GM23338 (cell line): ENCODE measurements around the gene SELPLG. TPM values are rescaled to one million over a fixed set of nuclear protein-coding genes. Genes with fewer than 3 reads are reported as not detected.
A peak's percentile ranks its signal among the peaks of the same experiment; 100 is the strongest.

Experiments used
- ATAC-seq: fragments of 200-7000 bp; cut with Tn5 transposase; 3 replicates; pipeline ENCODE4 v1.9.1; 2020
- DNase-seq: peaks from one replicate; pipeline ENCODE4 v3.0.0-alpha.2; 2015; ENCODE audit warnings: low spot score
- H2AFZ ChIP-seq: fragments of 200-600 bp; sonication (generic); 2 replicates; pipeline ENCODE4 v1.8.0; 2016; ENCODE audit warnings: antibody characterized with exemption, mild to moderate bottlenecking, moderate library complexity
- H3F3A ChIP-seq: fragments of 200-600 bp; sonication (generic); replicated peaks from 2 replicates; pipeline ENCODE4 v1.8.0; 2017; ENCODE audit warnings: antibody characterized with exemption, mixed run types, low read depth
- H3K27ac ChIP-seq: fragments of 200-600 bp; sonication (generic); 2 replicates; pipeline ENCODE4 v1.6.1; 2016; ENCODE audit warnings: low read depth
- H3K27me3 ChIP-seq: fragments of 200-600 bp; sonication (generic); 2 replicates; pipeline ENCODE4 v1.8.0; 2016; ENCODE audit warnings: mild to moderate bottlenecking, mixed run types, moderate library complexity; ENCODE audit not compliant: insufficient read depth
- H3K36me3 ChIP-seq: fragments of 200-600 bp; sonication (generic); 2 replicates; pipeline ENCODE4 v1.8.0; 2016; ENCODE audit warnings: mild to moderate bottlenecking; ENCODE audit not compliant: insufficient read depth
- H3K4me1 ChIP-seq: fragments of 200-600 bp; sonication (generic); 2 replicates; pipeline ENCODE4 v1.8.0; 2016; ENCODE audit warnings: mild to moderate bottlenecking, moderate library complexity; ENCODE audit not compliant: insufficient read depth
- H3K4me2 ChIP-seq: fragments of 200-600 bp; sonication (generic); 2 replicates; pipeline ENCODE4 v1.7.1; 2017; ENCODE audit warnings: mixed run types
- H3K4me3 ChIP-seq: fragments of 200-600 bp; sonication (generic); 2 replicates; pipeline ENCODE4 v1.6.1; 2016; ENCODE audit warnings: mixed run types
- H3K79me2 ChIP-seq: fragments of 200-600 bp; sonication (generic); replicated peaks from 2 replicates; pipeline ENCODE4 v1.8.0; 2017; ENCODE audit warnings: mild to moderate bottlenecking; ENCODE audit not compliant: insufficient read depth
- H3K9me2 ChIP-seq: fragments of 200-600 bp; sonication (generic); 2 replicates; pipeline ENCODE4 v1.8.0; 2017; ENCODE audit not compliant: insufficient read depth
- H4K20me1 ChIP-seq: fragments of 200-600 bp; sonication (generic); replicated peaks from 2 replicates; pipeline ENCODE4 v1.8.0; 2017; ENCODE audit warnings: mild to moderate bottlenecking; ENCODE audit not compliant: insufficient read depth
- H3K27ac Mint-ChIP-seq: 2 replicates; pipeline ENCODE4 v1.8.0; 2020; ENCODE audit warnings: inconsistent platforms, mild to moderate bottlenecking, moderate library complexity, mixed read lengths
- H3K27me3 Mint-ChIP-seq: 3 replicates; pipeline ENCODE4 v1.8.0; 2022; ENCODE audit warnings: low read depth, mild to moderate bottlenecking, moderate library complexity, mixed read lengths, inconsistent platforms; ENCODE audit not compliant: insufficient read depth, poor library complexity
- H3K36me3 Mint-ChIP-seq: 3 replicates; pipeline ENCODE4 v1.8.0; 2021; ENCODE audit warnings: low read depth, mild to moderate bottlenecking, inconsistent platforms, moderate library complexity, mixed read lengths
- H3K4me1 Mint-ChIP-seq: 3 replicates; pipeline ENCODE4 v1.8.0; 2020; ENCODE audit warnings: mild to moderate bottlenecking, inconsistent platforms, mixed read lengths
- H3K4me3 Mint-ChIP-seq: 3 replicates; pipeline ENCODE4 v1.8.0; 2021; ENCODE audit warnings: moderate library complexity, mild to moderate bottlenecking, inconsistent platforms, mixed read lengths
- H3K9me3 Mint-ChIP-seq: 3 replicates; pipeline ENCODE4 v1.8.0; 2020; ENCODE audit warnings: moderate library complexity, mild to moderate bottlenecking, inconsistent platforms, mixed read lengths
- CREB1 ChIP-seq: fragments of 250-450 bp; sonication (Bioruptor Pico); IDR thresholded peaks from 2 replicates; pipeline ENCODE4 v1.5.0; 2020; ENCODE audit warnings: low read depth, mild to moderate bottlenecking, moderate library complexity
- EZH2 ChIP-seq: fragments of 200-600 bp; sonication (generic); IDR thresholded peaks from one replicate; pipeline ENCODE4 v1.8.0; 2017; ENCODE audit warnings: antibody characterized with exemption, mild to moderate bottlenecking, low read depth; ENCODE audit not compliant: unreplicated experiment
- EZH2phosphoT487 ChIP-seq: fragments of 200-600 bp; sonication (generic); IDR thresholded peaks from one replicate; pipeline ENCODE4 v1.8.1; 2018; ENCODE audit warnings: antibody characterized with exemption; ENCODE audit not compliant: unreplicated experiment
- JUNB ChIP-seq: IDR thresholded peaks from one replicate; pipeline ENCODE4 v1.6.1; 2016; ENCODE audit warnings: antibody characterized with exemption; ENCODE audit not compliant: unreplicated experiment
- NANOG ChIP-seq: IDR thresholded peaks from 2 replicates; pipeline ENCODE4 v1.6.1; 2016; ENCODE audit warnings: antibody characterized with exemption, borderline replicate concordance
- POLR2AphosphoS5 ChIP-seq: IDR thresholded peaks from 2 replicates; pipeline ENCODE4 v1.6.1; 2016; ENCODE audit warnings: antibody characterized with exemption, low read depth
- STAT1 ChIP-seq: IDR thresholded peaks from one replicate; pipeline ENCODE4 v1.6.1; 2016; ENCODE audit warnings: antibody characterized with exemption; ENCODE audit not compliant: unreplicated experiment
- ZNF114 ChIP-seq: fragments of 250-450 bp; sonication (Bioruptor Pico); IDR thresholded peaks from 2 replicates; pipeline ENCODE4 v1.5.0; 2020; ENCODE audit warnings: mild to moderate bottlenecking, moderate library complexity
- ZNF331 ChIP-seq: fragments of 250-450 bp; sonication (Bioruptor Pico); IDR thresholded peaks from 2 replicates; pipeline ENCODE4 v1.5.0; 2020; ENCODE audit warnings: low read depth, mild to moderate bottlenecking, moderate library complexity
- polyA plus RNA-seq: library from polyadenylated mRNA; unstranded; fragments of >200 nt; fragmentation: Nextera tagmentation; extraction: Ambion mirVana; gene quantifications from 2 replicates; pipeline ENCODE4 v1.2.1, GENCODE V29; 2016
- total RNA-seq: library from RNA; depleted of rRNA; stranded (reverse); fragments of >200 nt; shearing (Covaris generic); gene quantifications from 2 replicates; pipeline ENCODE4 v1.2.3, GENCODE V29; 2014
- TF ChIP-seq, protein P1 (sequence below): fragments of 250-450 bp; sonication (Bioruptor Pico); IDR thresholded peaks from 2 replicates; pipeline ENCODE4 v1.5.0; 2020; ENCODE audit warnings: mild to moderate bottlenecking, moderate library complexity
- TF ChIP-seq, protein P2 (sequence below): IDR thresholded peaks from 2 replicates; pipeline ENCODE4 v1.6.1; 2016; ENCODE audit warnings: antibody characterized with exemption
- TF ChIP-seq, protein P3 (sequence below), 2 experiments: fragments of 200-600 bp in 1 of 2; sonication (generic) in 1 of 2; conservative IDR thresholded peaks; 2 replicates each; pipeline versions ENCODE4 v1.5.1 to v1.6.1; 2016 to 2017; ENCODE audit warnings: antibody characterized with exemption in 2 of 2, low read depth in 2 of 2, mild to moderate bottlenecking in 2 of 2, moderate library complexity in 1 of 2
- TF ChIP-seq, protein P4 (sequence below): IDR thresholded peaks from one replicate; pipeline ENCODE4 v1.6.1; 2018; ENCODE audit warnings: antibody characterized with exemption; ENCODE audit not compliant: unreplicated experiment

Gene SELPLG
- total and polyA plus RNA-seq, 2 experiments from 2014 or later = 0.16 to 0.56 TPM

DNA sequence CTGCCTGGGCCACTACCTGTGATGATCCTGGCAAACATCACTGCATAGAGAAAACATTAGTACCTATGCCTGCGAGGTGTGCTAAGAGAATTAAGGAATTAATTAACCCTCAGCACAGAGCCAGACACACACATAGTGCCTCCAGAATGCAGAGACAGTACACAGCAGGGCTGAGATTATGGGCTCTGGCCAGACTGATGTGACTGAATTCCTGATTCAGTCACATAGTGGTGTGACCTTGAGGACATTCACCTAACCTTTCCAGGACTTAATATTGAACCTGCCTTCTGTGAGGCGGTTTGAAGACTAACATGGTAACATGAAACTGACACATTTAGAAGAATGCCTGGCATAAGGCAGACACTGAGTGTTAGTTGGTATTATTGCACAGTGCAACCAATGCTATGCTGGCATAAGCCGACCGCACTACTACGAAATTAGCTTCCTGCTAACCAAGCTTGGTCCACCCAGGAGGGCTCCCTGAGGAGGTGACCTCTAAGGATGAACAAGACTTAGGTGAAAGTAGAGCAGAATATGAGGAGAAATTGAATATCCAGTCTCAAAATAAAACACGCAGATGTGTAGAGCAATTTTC, 32.0 kb upstream of the SELPLG start:
- H3K4me2 ChIP-seq = no peak overlapping the region

More for the DNA sequence above, 32.0 kb upstream of the SELPLG start:
- Histone ChIP-seq H4K20me1 (peaks cover 6% of the 10 kb centered on the region), H3K9me2 (no peaks in the 10 kb centered on the region), H3K79me2 (peaks cover 8% of the 10 kb centered on the region; the same call in 1 of the 2 replicates), H3F3A (no peaks in the 10 kb centered on the region), H3K27me3 (no peaks in the 10 kb centered on the region), H2AFZ (no peak overlapping the region), H3K27ac (peak overlapping the region; percentile 24; the same call in 1 of the 2 replicates), H3K4me3 (no peak overlapping the region), H3K36me3 (no peaks in the 10 kb centered on the region), H3K4me1 (no peaks in the 10 kb centered on the region; the same call in 1 of the 2 replicates)
- no peak for DNase-seq
- Mint-ChIP-seq H3K9me3 (no peaks in the 10 kb centered on the region), H3K4me1 (peaks cover 26% of the 10 kb centered on the region), H3K36me3 (no peaks in the 10 kb centered on the region), H3K27me3 (peaks cover 7% of the 10 kb centered on the region), H3K4me3 (no peak overlapping the region), H3K27ac (peak overlapping the region; percentile 73; the same call in 1 of the 2 replicates)
- TF ChIP-seq, protein P1, sequence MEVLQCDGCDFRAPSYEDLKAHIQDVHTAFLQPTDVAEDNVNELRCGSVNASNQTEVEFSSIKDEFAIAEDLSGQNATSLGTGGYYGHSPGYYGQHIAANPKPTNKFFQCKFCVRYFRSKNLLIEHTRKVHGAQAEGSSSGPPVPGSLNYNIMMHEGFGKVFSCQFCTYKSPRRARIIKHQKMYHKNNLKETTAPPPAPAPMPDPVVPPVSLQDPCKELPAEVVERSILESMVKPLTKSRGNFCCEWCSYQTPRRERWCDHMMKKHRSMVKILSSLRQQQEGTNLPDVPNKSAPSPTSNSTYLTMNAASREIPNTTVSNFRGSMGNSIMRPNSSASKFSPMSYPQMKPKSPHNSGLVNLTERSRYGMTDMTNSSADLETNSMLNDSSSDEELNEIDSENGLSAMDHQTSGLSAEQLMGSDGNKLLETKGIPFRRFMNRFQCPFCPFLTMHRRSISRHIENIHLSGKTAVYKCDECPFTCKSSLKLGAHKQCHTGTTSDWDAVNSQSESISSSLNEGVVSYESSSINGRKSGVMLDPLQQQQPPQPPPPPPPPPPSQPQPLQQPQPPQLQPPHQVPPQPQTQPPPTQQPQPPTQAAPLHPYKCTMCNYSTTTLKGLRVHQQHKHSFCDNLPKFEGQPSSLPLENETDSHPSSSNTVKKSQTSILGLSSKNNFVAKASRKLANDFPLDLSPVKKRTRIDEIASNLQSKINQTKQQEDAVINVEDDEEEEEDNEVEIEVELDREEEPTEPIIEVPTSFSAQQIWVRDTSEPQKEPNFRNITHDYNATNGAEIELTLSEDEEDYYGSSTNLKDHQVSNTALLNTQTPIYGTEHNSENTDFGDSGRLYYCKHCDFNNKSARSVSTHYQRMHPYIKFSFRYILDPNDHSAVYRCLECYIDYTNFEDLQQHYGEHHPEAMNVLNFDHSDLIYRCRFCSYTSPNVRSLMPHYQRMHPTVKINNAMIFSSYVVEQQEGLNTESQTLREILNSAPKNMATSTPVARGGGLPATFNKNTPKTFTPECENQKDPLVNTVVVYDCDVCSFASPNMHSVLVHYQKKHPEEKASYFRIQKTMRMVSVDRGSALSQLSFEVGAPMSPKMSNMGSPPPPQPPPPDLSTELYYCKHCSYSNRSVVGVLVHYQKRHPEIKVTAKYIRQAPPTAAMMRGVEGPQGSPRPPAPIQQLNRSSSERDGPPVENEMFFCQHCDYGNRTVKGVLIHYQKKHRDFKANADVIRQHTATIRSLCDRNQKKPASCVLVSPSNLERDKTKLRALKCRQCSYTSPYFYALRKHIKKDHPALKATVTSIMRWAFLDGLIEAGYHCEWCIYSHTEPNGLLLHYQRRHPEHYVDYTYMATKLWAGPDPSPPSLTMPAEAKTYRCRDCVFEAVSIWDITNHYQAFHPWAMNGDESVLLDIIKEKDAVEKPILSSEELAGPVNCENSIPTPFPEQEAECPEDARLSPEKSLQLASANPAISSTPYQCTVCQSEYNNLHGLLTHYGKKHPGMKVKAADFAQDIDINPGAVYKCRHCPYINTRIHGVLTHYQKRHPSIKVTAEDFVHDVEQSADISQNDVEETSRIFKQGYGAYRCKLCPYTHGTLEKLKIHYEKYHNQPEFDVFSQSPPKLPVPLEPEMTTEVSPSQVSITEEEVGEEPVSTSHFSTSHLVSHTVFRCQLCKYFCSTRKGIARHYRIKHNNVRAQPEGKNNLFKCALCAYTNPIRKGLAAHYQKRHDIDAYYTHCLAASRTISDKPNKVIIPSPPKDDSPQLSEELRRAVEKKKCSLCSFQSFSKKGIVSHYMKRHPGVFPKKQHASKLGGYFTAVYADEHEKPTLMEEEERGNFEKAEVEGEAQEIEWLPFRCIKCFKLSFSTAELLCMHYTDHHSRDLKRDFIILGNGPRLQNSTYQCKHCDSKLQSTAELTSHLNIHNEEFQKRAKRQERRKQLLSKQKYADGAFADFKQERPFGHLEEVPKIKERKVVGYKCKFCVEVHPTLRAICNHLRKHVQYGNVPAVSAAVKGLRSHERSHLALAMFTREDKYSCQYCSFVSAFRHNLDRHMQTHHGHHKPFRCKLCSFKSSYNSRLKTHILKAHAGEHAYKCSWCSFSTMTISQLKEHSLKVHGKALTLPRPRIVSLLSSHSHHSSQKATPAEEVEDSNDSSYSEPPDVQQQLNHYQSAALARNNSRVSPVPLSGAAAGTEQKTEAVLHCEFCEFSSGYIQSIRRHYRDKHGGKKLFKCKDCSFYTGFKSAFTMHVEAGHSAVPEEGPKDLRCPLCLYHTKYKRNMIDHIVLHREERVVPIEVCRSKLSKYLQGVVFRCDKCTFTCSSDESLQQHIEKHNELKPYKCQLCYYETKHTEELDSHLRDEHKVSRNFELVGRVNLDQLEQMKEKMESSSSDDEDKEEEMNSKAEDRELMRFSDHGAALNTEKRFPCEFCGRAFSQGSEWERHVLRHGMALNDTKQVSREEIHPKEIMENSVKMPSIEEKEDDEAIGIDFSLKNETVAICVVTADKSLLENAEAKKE (CRISPR knock-in tag) = no peak
- TF ChIP-seq, protein P2, sequence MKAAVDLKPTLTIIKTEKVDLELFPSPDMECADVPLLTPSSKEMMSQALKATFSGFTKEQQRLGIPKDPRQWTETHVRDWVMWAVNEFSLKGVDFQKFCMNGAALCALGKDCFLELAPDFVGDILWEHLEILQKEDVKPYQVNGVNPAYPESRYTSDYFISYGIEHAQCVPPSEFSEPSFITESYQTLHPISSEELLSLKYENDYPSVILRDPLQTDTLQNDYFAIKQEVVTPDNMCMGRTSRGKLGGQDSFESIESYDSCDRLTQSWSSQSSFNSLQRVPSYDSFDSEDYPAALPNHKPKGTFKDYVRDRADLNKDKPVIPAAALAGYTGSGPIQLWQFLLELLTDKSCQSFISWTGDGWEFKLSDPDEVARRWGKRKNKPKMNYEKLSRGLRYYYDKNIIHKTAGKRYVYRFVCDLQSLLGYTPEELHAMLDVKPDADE = no peak
- no peak for TF ChIP-seq EZH2phosphoT487
- TF ChIP-seq, protein P3, sequence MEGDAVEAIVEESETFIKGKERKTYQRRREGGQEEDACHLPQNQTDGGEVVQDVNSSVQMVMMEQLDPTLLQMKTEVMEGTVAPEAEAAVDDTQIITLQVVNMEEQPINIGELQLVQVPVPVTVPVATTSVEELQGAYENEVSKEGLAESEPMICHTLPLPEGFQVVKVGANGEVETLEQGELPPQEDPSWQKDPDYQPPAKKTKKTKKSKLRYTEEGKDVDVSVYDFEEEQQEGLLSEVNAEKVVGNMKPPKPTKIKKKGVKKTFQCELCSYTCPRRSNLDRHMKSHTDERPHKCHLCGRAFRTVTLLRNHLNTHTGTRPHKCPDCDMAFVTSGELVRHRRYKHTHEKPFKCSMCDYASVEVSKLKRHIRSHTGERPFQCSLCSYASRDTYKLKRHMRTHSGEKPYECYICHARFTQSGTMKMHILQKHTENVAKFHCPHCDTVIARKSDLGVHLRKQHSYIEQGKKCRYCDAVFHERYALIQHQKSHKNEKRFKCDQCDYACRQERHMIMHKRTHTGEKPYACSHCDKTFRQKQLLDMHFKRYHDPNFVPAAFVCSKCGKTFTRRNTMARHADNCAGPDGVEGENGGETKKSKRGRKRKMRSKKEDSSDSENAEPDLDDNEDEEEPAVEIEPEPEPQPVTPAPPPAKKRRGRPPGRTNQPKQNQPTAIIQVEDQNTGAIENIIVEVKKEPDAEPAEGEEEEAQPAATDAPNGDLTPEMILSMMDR (conservative IDR thresholded peaks at IDR 0.05; ENCODE audit: low read depth in 2 of 2) = no peak
- TF ChIP-seq JUNB = no peak
- no peak for TF ChIP-seq CREB1 (CRISPR knock-in tag)
- TF ChIP-seq NANOG = no peak
- no peak for TF ChIP-seq ZNF114 (CRISPR knock-in tag)
- TF ChIP-seq EZH2 = no peak
- TF ChIP-seq, protein P4, sequence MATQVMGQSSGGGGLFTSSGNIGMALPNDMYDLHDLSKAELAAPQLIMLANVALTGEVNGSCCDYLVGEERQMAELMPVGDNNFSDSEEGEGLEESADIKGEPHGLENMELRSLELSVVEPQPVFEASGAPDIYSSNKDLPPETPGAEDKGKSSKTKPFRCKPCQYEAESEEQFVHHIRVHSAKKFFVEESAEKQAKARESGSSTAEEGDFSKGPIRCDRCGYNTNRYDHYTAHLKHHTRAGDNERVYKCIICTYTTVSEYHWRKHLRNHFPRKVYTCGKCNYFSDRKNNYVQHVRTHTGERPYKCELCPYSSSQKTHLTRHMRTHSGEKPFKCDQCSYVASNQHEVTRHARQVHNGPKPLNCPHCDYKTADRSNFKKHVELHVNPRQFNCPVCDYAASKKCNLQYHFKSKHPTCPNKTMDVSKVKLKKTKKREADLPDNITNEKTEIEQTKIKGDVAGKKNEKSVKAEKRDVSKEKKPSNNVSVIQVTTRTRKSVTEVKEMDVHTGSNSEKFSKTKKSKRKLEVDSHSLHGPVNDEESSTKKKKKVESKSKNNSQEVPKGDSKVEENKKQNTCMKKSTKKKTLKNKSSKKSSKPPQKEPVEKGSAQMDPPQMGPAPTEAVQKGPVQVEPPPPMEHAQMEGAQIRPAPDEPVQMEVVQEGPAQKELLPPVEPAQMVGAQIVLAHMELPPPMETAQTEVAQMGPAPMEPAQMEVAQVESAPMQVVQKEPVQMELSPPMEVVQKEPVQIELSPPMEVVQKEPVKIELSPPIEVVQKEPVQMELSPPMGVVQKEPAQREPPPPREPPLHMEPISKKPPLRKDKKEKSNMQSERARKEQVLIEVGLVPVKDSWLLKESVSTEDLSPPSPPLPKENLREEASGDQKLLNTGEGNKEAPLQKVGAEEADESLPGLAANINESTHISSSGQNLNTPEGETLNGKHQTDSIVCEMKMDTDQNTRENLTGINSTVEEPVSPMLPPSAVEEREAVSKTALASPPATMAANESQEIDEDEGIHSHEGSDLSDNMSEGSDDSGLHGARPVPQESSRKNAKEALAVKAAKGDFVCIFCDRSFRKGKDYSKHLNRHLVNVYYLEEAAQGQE = no peak
- no peak for TF ChIP-seq POLR2AphosphoS5
- no peak for TF ChIP-seq ZNF331 (CRISPR knock-in tag)
- no peak for TF ChIP-seq STAT1
- ATAC-seq = no peak
